Activated naive CD8-positive, alpha-beta T cell (primary cell): Measurements from ENCODE around the gene ALDH5A1.

ENCODE experiments used
- H3K27ac Mint-ChIP-seq: one replicate; pipeline ENCODE4 v1.8.0; 2021; ENCODE audit warnings: mixed read lengths
- H3K27me3 Mint-ChIP-seq: one replicate; pipeline ENCODE4 v1.8.0; 2021; ENCODE audit warnings: mixed read lengths
- H3K36me3 Mint-ChIP-seq: one replicate; pipeline ENCODE4 v1.8.0; 2021; ENCODE audit warnings: mixed read lengths
- H3K4me1 Mint-ChIP-seq: one replicate; pipeline ENCODE4 v1.8.0; 2021; ENCODE audit warnings: low read depth, mixed read lengths
- H3K4me3 Mint-ChIP-seq: one replicate; pipeline ENCODE4 v1.8.0; 2021; ENCODE audit warnings: mild to moderate bottlenecking, mixed read lengths
- H3K9me3 Mint-ChIP-seq: one replicate; pipeline ENCODE4 v1.8.0; 2021; ENCODE audit warnings: low read depth, mixed read lengths

Gene ALDH5A1

DNA sequence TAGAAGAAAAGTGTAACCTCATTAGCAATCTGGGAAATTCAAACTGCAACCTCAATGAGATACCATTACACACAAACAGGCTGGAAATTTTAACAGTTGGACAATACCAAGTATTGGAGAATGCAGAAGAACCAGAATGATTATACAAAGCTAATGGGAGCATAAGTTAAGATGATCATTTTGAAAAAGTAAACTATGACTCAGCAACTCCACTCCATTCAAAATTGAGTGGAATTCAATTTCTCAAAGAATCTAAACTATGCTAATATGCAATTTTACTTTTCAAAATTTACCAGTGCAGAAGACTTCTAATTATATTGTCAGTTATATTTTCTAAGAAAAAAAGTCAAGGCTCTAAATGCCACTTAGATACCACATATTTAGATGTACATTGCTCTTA lies 22.6 kb upstream of the ALDH5A1 start:
- Mint-ChIP-seq H3K4me1 (no peaks in the 10 kb centered on the region), H3K36me3 (peaks cover 2% of the 10 kb centered on the region), H3K9me3 (no peaks in the 10 kb centered on the region), H3K27ac (no peak overlapping the region), H3K4me3 (no peak overlapping the region), H3K27me3 (no peaks in the 10 kb centered on the region)

DNA sequence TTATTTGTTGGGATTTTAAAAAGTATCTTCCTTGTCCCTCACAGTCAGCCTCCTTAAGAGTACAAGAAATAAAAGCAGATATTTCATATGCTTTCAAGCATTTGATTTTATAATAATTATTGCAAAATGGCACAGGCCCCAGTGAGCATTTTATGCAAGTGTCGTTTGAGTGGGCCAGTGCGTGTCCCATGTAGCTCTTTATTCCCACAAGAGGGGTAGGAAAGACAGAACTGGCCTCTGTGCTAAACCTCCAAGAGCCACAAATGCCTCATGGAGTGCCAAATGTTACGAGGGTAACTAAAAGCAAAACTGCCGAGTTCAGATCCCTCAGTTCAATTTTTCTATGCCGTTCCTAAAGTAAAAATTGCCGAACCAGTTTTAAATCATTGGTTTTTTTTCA lies 18.1 kb upstream of the ALDH5A1 start:
- H3K36me3 Mint-ChIP-seq = peaks cover 2% of the 10 kb centered on the region

DNA sequence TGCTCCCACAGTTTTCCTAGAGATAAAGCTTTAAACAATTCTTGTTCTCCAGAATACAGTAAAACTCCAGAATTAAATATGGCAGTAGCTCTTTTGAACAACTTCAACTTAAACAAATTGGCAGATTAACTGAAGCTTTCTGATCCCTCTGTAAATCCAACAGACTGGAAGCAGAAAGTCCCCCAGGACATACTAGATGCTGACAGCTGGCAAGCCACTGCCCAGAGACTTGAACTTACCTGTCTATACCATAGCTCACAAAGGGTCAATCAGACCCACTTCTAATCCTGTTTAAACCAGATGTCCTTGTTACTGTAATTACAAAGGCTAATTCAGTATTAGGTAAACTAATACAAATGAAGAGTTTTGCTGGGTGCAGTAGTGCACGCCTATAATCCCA lies 17.7 kb upstream of the ALDH5A1 start:
- H3K27me3 Mint-ChIP-seq = no peaks in the 10 kb centered on the region
- H3K4me3 Mint-ChIP-seq = no peak overlapping the region
- H3K4me1 Mint-ChIP-seq = no peaks in the 10 kb centered on the region

More for the DNA sequence above, 18.1 kb upstream of the ALDH5A1 start:
- Mint-ChIP-seq H3K27me3 (no peaks in the 10 kb centered on the region), H3K27ac (no peak overlapping the region), H3K9me3 (no peaks in the 10 kb centered on the region), H3K4me3 (no peak overlapping the region), H3K4me1 (no peaks in the 10 kb centered on the region)

DNA sequence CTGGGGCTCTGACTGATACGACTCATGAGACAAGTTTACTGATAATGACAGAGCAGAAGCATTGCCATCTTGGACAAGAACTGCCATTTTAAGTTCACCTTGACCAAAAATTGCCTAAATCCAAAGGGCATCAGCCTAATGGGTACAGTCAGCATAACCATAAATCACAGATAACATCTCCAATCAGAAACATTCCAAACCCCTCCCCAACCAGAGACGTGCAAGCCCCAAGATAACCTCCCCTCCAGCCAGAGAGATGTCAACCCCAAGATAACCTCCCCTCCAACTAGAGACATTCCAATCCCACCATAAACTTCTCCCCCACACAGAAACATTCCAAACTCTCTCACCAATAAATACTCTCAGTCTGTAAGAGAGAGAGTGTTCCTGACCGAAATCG lies 15.9 kb upstream of the ALDH5A1 start:
- peaks cover 2% of the 10 kb centered on the region for H3K36me3 Mint-ChIP-seq
- H3K4me1 Mint-ChIP-seq = no peaks in the 10 kb centered on the region
- H3K27me3 Mint-ChIP-seq = no peaks in the 10 kb centered on the region
- H3K27ac Mint-ChIP-seq = no peak overlapping the region
- H3K9me3 Mint-ChIP-seq = no peaks in the 10 kb centered on the region
- no peak overlapping the region for H3K4me3 Mint-ChIP-seq

More for the DNA sequence above, 17.7 kb upstream of the ALDH5A1 start:
- Mint-ChIP-seq H3K36me3 (peaks cover 2% of the 10 kb centered on the region), H3K9me3 (no peaks in the 10 kb centered on the region), H3K27ac (no peak overlapping the region)

DNA sequence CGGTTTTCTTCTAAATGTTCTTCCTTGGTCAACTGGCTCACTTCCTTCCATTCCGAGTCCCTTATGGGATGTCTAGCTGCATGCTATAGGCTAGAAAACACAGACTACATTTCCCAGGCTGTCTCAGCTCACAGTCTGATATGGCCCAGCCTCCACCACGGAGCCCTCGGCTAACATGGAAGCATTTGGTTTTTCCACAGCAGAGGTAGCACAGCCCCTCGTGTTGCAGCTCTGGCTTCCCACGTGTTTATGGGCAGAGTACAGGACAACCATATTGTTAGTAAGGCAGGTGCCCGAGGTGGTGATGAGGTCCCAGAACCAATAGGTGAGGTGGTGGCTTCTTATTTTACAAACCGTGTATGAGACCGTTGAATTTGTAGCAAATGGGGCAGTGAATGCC lies 14.1 kb upstream of the ALDH5A1 start:
- Mint-ChIP-seq H3K9me3 (no peaks in the 10 kb centered on the region), H3K27ac (no peak overlapping the region), H3K27me3 (no peaks in the 10 kb centered on the region), H3K36me3 (no peaks in the 10 kb centered on the region), H3K4me1 (no peaks in the 10 kb centered on the region), H3K4me3 (no peak overlapping the region)

DNA sequence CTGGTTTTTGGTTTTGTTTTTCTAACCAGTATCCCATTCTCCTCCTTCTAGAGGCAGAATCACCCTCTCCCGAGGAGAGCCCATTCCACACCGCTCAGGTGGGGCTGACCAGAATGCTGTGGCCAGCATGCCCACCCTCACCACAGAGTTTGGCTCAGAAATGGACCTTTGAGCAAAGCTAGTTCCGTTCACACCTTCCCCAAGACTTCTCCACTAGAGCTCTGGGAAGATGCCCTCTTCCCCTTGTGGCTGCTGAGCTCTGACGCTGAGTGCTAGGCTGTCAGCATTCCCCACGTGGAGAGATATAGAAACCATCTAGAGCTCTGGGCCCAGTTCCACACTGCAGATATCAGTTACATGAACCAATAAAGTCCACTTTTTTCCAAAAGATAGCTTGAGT lies 13.3 kb upstream of the ALDH5A1 start:
- H3K4me1 Mint-ChIP-seq = no peaks in the 10 kb centered on the region
- H3K4me3 Mint-ChIP-seq = no peak overlapping the region
- H3K9me3 Mint-ChIP-seq = no peaks in the 10 kb centered on the region
- H3K36me3 Mint-ChIP-seq = no peaks in the 10 kb centered on the region
- H3K27me3 Mint-ChIP-seq = no peaks in the 10 kb centered on the region
- H3K27ac Mint-ChIP-seq = no peak overlapping the region

DNA sequence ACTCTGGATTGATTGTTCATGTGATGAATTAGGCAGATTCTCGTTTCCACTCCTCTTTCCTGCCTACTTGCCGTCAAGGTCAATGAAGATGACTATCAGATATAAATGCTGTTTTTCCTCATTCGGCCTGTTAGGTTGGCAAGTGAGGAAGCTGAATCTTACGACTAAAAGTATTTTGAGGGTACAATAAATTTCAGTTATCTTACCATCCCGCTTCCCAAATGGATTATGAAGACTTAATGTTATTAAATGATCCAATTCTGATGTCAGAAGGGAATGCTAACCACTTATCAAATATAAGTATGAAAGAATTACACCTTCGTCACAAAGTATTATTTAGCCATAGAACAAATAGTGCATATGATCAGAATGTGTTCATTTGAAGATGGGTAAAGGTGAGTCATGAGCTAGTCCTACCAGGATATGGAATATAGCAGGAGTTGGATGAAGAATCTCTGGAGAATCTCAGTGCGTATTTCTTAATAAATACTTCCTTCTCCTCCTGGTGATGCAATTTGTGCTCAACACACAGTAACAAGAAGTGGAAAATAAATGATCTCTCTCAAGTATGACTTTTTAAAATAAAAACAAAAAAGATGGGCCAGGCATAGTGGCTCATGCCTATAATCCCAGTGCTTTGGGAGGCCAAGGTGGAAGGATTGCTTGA lies 10.0 kb upstream of the ALDH5A1 start:
- Mint-ChIP-seq H3K36me3 (no peaks in the 10 kb centered on the region), H3K4me3 (no peak overlapping the region), H3K27me3 (no peaks in the 10 kb centered on the region), H3K27ac (no peak overlapping the region), H3K9me3 (no peaks in the 10 kb centered on the region), H3K4me1 (no peaks in the 10 kb centered on the region)

DNA sequence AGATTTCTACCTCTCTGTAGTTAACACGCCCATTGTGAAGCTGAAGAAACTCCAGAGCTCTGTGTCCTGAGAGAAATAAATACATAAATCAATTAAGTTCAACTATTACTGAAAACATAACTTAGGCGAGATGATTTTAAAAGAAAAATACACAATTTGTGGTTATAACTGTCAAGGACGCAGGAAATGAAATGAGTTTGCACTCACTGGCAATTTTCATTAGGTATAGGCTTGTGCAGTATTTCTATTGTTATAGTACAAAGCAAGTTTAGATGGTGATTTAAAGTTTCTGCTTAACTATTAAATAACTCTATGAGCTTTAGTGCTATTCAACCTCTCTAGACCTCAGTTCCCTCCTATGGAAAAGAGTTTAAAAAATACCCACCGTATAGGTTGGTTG lies 8.7 kb upstream of the ALDH5A1 start:
- H3K27ac Mint-ChIP-seq = no peak overlapping the region
- no peaks in the 10 kb centered on the region for H3K9me3 Mint-ChIP-seq
- no peaks in the 10 kb centered on the region for H3K27me3 Mint-ChIP-seq
- H3K4me3 Mint-ChIP-seq = no peak overlapping the region
- H3K36me3 Mint-ChIP-seq = no peaks in the 10 kb centered on the region
- H3K4me1 Mint-ChIP-seq = no peaks in the 10 kb centered on the region

DNA sequence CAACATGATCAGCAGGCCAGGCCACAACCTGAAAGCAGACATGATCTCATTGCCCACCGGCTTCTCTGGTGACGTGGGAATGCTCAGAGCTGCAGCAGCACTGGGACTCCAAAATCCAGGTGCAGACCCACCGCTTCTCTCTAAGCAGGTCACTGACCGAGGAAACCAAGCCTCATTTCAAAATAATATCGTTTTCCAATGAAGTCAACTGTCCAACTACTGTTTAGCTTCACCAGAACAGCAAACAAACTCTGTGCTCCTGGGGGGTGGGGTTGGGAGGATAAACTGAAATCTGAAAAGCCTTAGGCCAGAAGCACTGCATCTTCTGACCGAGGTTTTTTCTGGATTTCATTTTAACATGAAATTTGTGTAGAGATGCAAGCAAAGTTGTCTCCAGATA lies 5.3 kb upstream of the ALDH5A1 start, which contains the start of gene GPLD1:
Gene GPLD1, minus strand, starts transcription at position 109 of the 400 bp plus-strand sequence. Its CDS starts 67 bp downstream, at position 42.
- H3K9me3 Mint-ChIP-seq = no peaks in the 10 kb centered on the region
- no peak within 1 kb of the TSS for H3K27ac Mint-ChIP-seq
- H3K4me1 Mint-ChIP-seq = peaks cover 12% of the 10 kb centered on the region
- no peaks in the 10 kb centered on the region for H3K36me3 Mint-ChIP-seq
- no peak within 1 kb of the TSS for H3K4me3 Mint-ChIP-seq
- no peaks in the 10 kb centered on the region for H3K27me3 Mint-ChIP-seq

DNA sequence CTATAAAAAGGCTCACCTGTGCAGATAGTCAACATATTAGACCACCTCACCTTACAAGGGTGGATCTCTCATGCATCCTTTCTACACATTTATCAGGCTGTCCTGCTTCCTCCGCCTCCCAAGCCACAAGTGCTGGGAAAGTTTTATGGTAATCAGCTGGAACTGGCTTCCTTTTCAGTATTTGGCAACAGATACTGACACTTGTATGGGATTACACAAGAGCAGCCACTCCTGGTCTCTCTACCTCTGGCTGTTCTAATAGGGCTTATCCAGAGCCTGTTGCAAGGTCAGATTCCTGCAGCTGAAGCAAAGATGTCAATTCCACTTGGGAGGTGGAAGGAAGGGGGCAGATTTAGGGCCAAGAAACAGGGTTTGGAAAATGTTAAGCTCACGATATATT lies 4.9 kb upstream of the ALDH5A1 start:
- H3K27me3 Mint-ChIP-seq = no peaks in the 10 kb centered on the region
- H3K27ac Mint-ChIP-seq = no peak overlapping the region
- no peak overlapping the region for H3K4me3 Mint-ChIP-seq
- no peaks in the 10 kb centered on the region for H3K9me3 Mint-ChIP-seq
- no peaks in the 10 kb centered on the region for H3K36me3 Mint-ChIP-seq
- H3K4me1 Mint-ChIP-seq = peaks cover 12% of the 10 kb centered on the region

DNA sequence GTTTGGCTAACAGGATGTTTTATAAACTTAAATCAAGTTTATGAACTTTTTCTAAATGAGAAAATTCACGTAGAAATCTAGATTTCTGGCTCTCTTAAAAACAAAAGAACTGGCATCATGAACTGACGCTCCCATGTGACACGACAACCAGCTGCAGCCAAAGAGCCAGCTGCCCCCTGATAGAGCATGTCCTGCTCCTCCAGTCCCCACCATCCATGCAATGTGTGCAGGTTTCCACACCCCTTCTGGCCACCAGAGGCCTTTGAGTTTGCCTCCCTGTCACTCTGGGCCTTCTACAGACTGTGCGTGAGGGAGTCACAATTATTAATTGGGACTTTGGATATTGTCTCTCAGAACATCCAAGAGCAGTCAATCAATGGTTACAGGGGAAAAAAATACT lies 3.8 kb upstream of the ALDH5A1 start:
- H3K27me3 Mint-ChIP-seq = no peaks in the 10 kb centered on the region
- peaks cover 16% of the 10 kb centered on the region for H3K4me1 Mint-ChIP-seq
- H3K4me3 Mint-ChIP-seq = no peak overlapping the region
- no peaks in the 10 kb centered on the region for H3K36me3 Mint-ChIP-seq
- no peaks in the 10 kb centered on the region for H3K9me3 Mint-ChIP-seq
- H3K27ac Mint-ChIP-seq = no peak overlapping the region

DNA sequence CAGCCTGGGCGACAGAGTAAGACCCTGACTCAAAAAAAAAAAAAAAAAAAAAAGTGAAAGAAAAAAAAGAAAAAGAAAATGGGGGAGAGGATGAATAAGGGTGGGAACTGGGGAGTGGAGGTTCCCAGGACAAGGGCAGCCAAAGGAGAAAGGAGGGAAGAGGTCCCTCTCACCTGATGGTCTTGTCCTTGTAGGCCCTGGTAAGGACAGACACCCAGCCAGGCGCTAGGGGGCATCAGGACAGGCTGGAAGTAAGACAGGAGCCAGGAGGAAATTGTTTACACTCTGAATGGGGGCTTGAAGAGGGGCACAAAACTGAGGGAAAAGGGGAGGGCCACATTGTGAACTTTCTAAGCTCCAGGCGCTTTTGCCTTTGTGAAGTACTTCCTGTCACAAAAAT lies 2.3 kb upstream of the ALDH5A1 start:
- no peak overlapping the region for H3K27ac Mint-ChIP-seq
- peaks cover 2% of the 10 kb centered on the region for H3K36me3 Mint-ChIP-seq
- peaks cover 18% of the 10 kb centered on the region for H3K4me1 Mint-ChIP-seq
- H3K27me3 Mint-ChIP-seq = no peaks in the 10 kb centered on the region
- H3K4me3 Mint-ChIP-seq = no peak overlapping the region
- H3K9me3 Mint-ChIP-seq = no peaks in the 10 kb centered on the region

DNA sequence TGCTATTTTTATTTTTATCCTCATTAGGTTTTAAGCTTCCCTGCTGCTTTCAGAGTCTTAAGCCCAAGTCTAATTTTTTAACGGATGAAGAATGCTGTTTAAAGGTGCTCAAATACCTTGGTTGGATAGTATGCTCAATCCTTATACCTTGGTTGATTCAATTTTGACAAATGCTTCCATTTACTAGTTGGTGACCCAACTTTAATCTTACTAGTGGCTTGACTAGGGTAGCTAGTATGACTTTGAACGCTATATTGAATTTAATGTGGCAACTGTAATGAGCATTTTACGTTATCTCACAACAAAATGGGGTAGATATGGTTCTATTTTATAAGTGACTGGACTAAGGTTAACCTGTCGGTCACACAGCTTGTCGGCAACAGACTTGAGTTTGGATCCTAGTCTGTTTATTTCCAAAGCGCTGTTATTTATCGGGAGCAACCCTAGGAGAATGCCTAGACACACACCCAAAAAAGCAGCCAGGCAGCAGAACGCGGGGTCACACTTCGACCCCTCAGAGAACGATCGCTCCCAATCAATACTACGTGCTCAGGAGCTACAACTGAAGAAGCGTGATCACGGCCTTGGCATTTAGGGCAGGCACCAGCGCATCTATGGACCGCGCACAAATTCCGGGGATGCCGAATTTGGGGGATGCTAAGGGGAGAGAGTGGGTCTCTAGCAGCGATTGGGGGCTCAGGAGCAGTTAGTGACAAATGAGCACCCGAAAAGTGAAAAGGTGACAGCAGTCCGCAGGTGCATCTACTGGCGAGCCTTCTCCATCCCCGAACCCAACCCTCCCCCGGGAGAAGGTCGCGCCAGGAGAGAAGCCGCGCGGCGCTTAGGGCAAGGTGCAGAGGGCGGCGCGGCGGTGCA lies 586 bp upstream of the ALDH5A1 start:
- H3K4me3 Mint-ChIP-seq = peak overlapping the region; percentile 86
- peak overlapping the region; percentile 68 for H3K27ac Mint-ChIP-seq

DNA sequence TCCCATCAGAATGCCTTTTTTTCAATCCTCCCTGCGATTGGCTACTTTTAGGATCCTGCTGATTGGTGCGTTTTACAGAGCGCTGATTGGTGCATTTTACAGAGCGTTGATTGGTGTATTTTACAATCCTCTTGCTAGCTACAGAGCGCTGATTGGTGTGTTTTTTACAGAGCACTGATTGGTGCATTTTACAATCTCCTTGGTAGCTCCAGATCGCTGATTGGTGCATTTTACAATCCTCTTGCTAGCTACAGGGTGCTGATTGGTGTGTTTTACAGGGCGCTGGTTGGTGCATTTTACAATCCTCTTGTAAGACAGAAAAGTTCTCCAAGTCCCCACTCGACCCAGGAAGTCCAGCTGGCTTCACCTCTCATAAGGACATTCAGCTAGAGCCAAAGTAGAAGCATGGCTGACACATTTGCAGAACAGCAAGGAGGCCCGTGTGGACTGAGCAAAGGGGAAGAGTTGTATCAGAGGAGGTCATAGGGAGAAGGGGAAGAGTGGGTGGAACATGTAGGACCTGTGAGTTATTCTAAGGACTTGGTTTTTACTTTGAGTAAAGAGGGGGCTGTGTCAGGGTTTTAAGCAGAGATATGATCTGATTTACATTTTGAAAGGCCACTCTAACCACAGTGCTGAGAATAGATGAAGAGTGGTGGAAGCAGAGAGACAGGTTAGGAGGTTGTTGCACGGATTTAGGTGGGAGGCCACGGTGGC lies 2.6 kb downstream of the ALDH5A1 start:
- H3K27ac Mint-ChIP-seq = no peak overlapping the region
- H3K4me3 Mint-ChIP-seq = no peak overlapping the region
- peaks cover 28% of the 10 kb centered on the region for H3K4me1 Mint-ChIP-seq
- H3K36me3 Mint-ChIP-seq = peaks cover 2% of the 10 kb centered on the region
- H3K9me3 Mint-ChIP-seq = no peaks in the 10 kb centered on the region
- no peaks in the 10 kb centered on the region for H3K27me3 Mint-ChIP-seq

More for the DNA sequence above, 586 bp upstream of the ALDH5A1 start:
- Mint-ChIP-seq H3K27me3 (no peaks in the 10 kb centered on the region), H3K4me1 (peaks cover 23% of the 10 kb centered on the region), H3K9me3 (no peaks in the 10 kb centered on the region), H3K36me3 (peaks cover 2% of the 10 kb centered on the region)

DNA sequence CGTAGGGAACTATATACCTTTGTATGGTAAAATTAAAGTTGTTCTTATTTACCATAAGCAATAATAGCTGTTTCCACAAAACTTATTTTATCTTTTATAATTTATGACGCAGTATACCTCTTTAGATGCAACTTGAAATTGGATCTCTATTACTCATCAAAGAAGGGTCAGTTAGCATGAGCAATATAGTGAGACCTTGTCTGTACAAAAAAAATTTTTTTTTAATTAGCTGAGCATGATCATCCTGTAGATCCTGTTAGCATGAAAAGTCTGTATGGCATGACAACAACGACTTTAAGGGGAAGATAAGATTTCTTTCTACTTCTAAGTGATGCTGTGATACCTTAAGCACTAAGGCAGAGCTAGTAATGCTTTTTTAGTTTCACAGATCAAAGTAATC lies 5.9 kb downstream of the ALDH5A1 start:
- Mint-ChIP-seq H3K4me1 (peaks cover 14% of the 10 kb centered on the region), H3K36me3 (peaks cover 15% of the 10 kb centered on the region), H3K9me3 (no peaks in the 10 kb centered on the region), H3K27ac (no peak overlapping the region), H3K27me3 (no peaks in the 10 kb centered on the region), H3K4me3 (no peak overlapping the region)
